ENCODE measurements around the gene SNX30.

GRCh38 chr9:112809906-112810305, 59.3 kb downstream of the SNX30 start:
- no peak for TF ChIP-seq CTCF (IDR thresholded peaks at IDR 0.05; ENCODE audit: poor library complexity)
- TF ChIP-seq EZH2 (IDR thresholded peaks at IDR 0.05; ENCODE audit: borderline replicate concordance), result no peak
- TF ChIP-seq EZH2phosphoT487 (IDR thresholded peaks at IDR 0.05; ENCODE audit: low read depth, severe bottlenecking, unreplicated experiment), result no peak

Measured in hepatocyte (in vitro differentiated cells).